ENCODE results near the gene CXCR5.
A peak's percentile ranks its signal among the peaks of the same experiment; 100 is the strongest.

The CXCR5 gene

GRCh38 chr11:118898400-118899295 is 15.0 kb downstream of the CXCR5 start:
- no peak for DNase-seq (ENCODE audit: low spot score)

GRCh38 chr11:118899296-118899688 is 15.6 kb downstream of the CXCR5 start:
- DNase-seq (ENCODE audit: low spot score), result no peak

GRCh38 chr11:118899706-118900360 is 16.1 kb downstream of the CXCR5 start:
- no peak for DNase-seq (ENCODE audit: low spot score)

GRCh38 chr11:118900535-118901384 is 17.1 kb downstream of the CXCR5 start:
- DNase-seq (ENCODE audit: low spot score), result no peak

GRCh38 chr11:118901494-118902335 is 18.0 kb downstream of the CXCR5 start:
- DNase-seq (ENCODE audit: low spot score), result no peak

- DNase-seq (ENCODE audit: low spot score), result no peak
These were observed 18.9 kb downstream of the CXCR5 start for GRCh38 chr11:118902336-118903203.

- no peak for DNase-seq (ENCODE audit: low spot score)
These were observed 19.7 kb downstream of the CXCR5 start for GRCh38 chr11:118903204-118904015.

- DNase-seq (ENCODE audit: low spot score), result peak; percentile 80
These were observed 23.7 kb downstream of the CXCR5 start for GRCh38 chr11:118907051-118908042.

GRCh38 chr11:118908264-118908663 is 24.6 kb downstream of the CXCR5 start:
- DNase-seq (ENCODE audit: low spot score), result no peak

GRCh38 chr11:118908901-118909618 is 25.4 kb downstream of the CXCR5 start:
- peak; percentile 82 for DNase-seq (ENCODE audit: low spot score)

- no peak for DNase-seq (ENCODE audit: low spot score)
These were observed 26.1 kb downstream of the CXCR5 start for GRCh38 chr11:118909619-118910308.

GRCh38 chr11:118910309-118911112 is 26.8 kb downstream of the CXCR5 start:
- DNase-seq (ENCODE audit: low spot score), result peak; percentile 84

GRCh38 chr11:118911113-118911879 is 27.6 kb downstream of the CXCR5 start:
- DNase-seq (ENCODE audit: low spot score), result no peak

- DNase-seq (ENCODE audit: low spot score), result peak; percentile 75
These were observed 28.4 kb downstream of the CXCR5 start for GRCh38 chr11:118911880-118912741.

Data from AG08395 (cell line).